SK-N-SH (cell line): ENCODE results near the gene DCP1B. TPM values are rescaled to one million over a fixed set of nuclear protein-coding genes. Genes with fewer than 3 reads are reported as not detected.

Experiments
- CTCF ChIA-PET: fragments of 300-600, 350-600 bp; formaldehyde crosslinking; extraction: SDS; loops from one replicate; lab custom pipeline; 2021; lab: Yijun Ruan, JAX
- POLR2A ChIA-PET: fragments of 350-600 bp; sonication (Branson Sonifier 250); formaldehyde crosslinking; extraction: SDS; loops from one replicate; lab custom pipeline; 2020; ENCODE audit warnings: antibody characterized with exemption, inconsistent platforms; lab: Yijun Ruan, JAX
- DNase-seq: peaks from one replicate; pipeline ENCODE4 v3.0.0; 2012
- H2AFZ ChIP-seq: fragments of 200-600 bp; sonication (generic); 2 replicates; pipeline ENCODE4 v1.8.1; 2016; ENCODE audit warnings: antibody characterized with exemption, mild to moderate bottlenecking, low read depth
- H3F3A ChIP-seq: fragments of 200-600 bp; sonication (generic); replicated peaks from 2 replicates; pipeline ENCODE3; 2016; ENCODE audit warnings: antibody characterized with exemption, mild to moderate bottlenecking; ENCODE audit not compliant: insufficient read depth
- H3K27ac ChIP-seq, 2 experiments: fragments of 200-500 bp in 1 of 2; fragments of 200-600 bp in 1 of 2; sonication (Bioruptor generic) in 1 of 2; sonication (generic), shearing (Covaris generic) in 1 of 2; 2 replicates each; pipeline versions ENCODE4 v1.5.1 to v1.6.1; 2014 to 2016; ENCODE audit warnings: low read depth in 2 of 2, inconsistent platforms in 1 of 2, low read length in 1 of 2, mild to moderate bottlenecking in 1 of 2, mixed read lengths in 1 of 2
- H3K27me3 ChIP-seq: fragments of 200-600 bp; sonication (generic), shearing (Covaris generic); 2 replicates; pipeline ENCODE4 v1.6.1; 2016; ENCODE audit warnings: mixed run types; ENCODE audit not compliant: insufficient read depth
- H3K36me3 ChIP-seq, 2 experiments: fragments of 200-500 bp in 1 of 2; fragments of 200-600 bp in 1 of 2; sonication (Bioruptor generic) in 1 of 2; sonication (generic) in 1 of 2; replicated peaks in 1 of 2; 2 replicates each; pipeline versions ENCODE3 to v1.5.1; 2014 to 2016; ENCODE audit warnings: low read length in 1 of 2, mild to moderate bottlenecking in 1 of 2; ENCODE audit not compliant: insufficient read depth in 2 of 2, control insufficient read depth in 1 of 2
- H3K4me1 ChIP-seq, 2 experiments: fragments of 200-500 bp in 1 of 2; fragments of 200-600 bp in 1 of 2; sonication (Bioruptor generic) in 1 of 2; sonication (generic), shearing (Covaris generic) in 1 of 2; 2 replicates each; pipeline versions ENCODE4 v1.5.1 to v1.6.1; 2014 to 2016; ENCODE audit warnings: low read depth in 1 of 2, low read length in 1 of 2, mixed run types in 1 of 2; ENCODE audit not compliant: insufficient read depth in 2 of 2, control insufficient read depth in 1 of 2
- H3K4me2 ChIP-seq: fragments of 200-600 bp; sonication (generic), shearing (Covaris generic); 2 replicates; pipeline ENCODE4 v1.6.1; 2017; ENCODE audit warnings: mixed run types
- H3K4me3 ChIP-seq, 2 experiments: fragments of 200-500 bp in 1 of 2; fragments of 200-600 bp in 1 of 2; sonication (Bioruptor generic) in 1 of 2; sonication (generic), shearing (Covaris generic) in 1 of 2; 2 replicates each; pipeline versions ENCODE4 v1.5.1 to v1.8.1; 2014 to 2016; ENCODE audit warnings: low read depth in 2 of 2, inconsistent platforms in 1 of 2, low read length in 1 of 2, mild to moderate bottlenecking in 1 of 2, mixed read lengths in 1 of 2, moderate library complexity in 1 of 2
- H3K79me2 ChIP-seq: fragments of 200-600 bp; sonication (generic); 2 replicates; pipeline ENCODE4 v1.8.1; 2017; ENCODE audit warnings: mild to moderate bottlenecking; ENCODE audit not compliant: insufficient read depth
- H3K9ac ChIP-seq: fragments of 200-600 bp; sonication (generic); 2 replicates; pipeline ENCODE4 v1.6.1; 2017; ENCODE audit warnings: mixed run types
- H3K9me2 ChIP-seq: fragments of 200-600 bp; sonication (generic); 2 replicates; pipeline ENCODE4 v1.6.1; 2017; ENCODE audit warnings: mixed run types
- H3K9me3 ChIP-seq: fragments of 200-600 bp; sonication (generic); 2 replicates; pipeline ENCODE4 v1.6.1; 2017; ENCODE audit warnings: mixed run types, mild to moderate bottlenecking, moderate library complexity
- H4K20me1 ChIP-seq: fragments of 200-600 bp; sonication (generic); 2 replicates; pipeline ENCODE4 v1.6.1; 2017; ENCODE audit warnings: mild to moderate bottlenecking, mixed run types; ENCODE audit not compliant: insufficient read depth
- CHD2 ChIP-seq: fragments of 150-350 bp; IDR thresholded peaks from 2 replicates; pipeline ENCODE4 v1.6.1; 2018; ENCODE audit warnings: low read length; ENCODE audit not compliant: partially characterized antibody
- CTCF ChIP-seq: fragments of 200-600 bp; sonication (generic); IDR thresholded peaks from 2 replicates; pipeline ENCODE4 v1.6.1; 2017; ENCODE audit warnings: antibody characterized with exemption, mild to moderate bottlenecking, moderate library complexity
- EP300 ChIP-seq, 2 experiments: IDR thresholded peaks; 2 replicates each; pipeline versions ENCODE4 v1.4.0 to v1.6.1; 2012; ENCODE audit warnings: borderline replicate concordance in 1 of 2, low read depth in 1 of 2, low read length in 1 of 2
- EZH2phosphoT487 ChIP-seq: fragments of 200-600 bp; sonication (generic); IDR thresholded peaks from 2 replicates; pipeline ENCODE4 v1.6.1; 2017; ENCODE audit warnings: low read depth, mixed run types, mild to moderate bottlenecking, antibody characterized with exemption, moderate library complexity, borderline replicate concordance
- FOXM1 ChIP-seq: IDR thresholded peaks from 2 replicates; pipeline ENCODE4 v1.4.0; 2012; ENCODE audit warnings: low read depth, mild to moderate bottlenecking
- GABPA ChIP-seq: IDR thresholded peaks from 2 replicates; pipeline ENCODE4 v1.4.0; 2012; ENCODE audit warnings: low read depth, mild to moderate bottlenecking
- JUND ChIP-seq: IDR thresholded peaks from 2 replicates; pipeline ENCODE4 v1.4.0; 2012
- MEF2A ChIP-seq: IDR thresholded peaks from 2 replicates; pipeline ENCODE4 v1.4.0; 2012; ENCODE audit warnings: low read depth, borderline replicate concordance
- MXI1 ChIP-seq: IDR thresholded peaks from 2 replicates; pipeline ENCODE4 v1.6.1; 2012; ENCODE audit warnings: mild to moderate bottlenecking, low read depth, low read length, improper control_type of control experiment
- NFIC ChIP-seq: IDR thresholded peaks from 2 replicates; pipeline ENCODE4 v1.4.0; 2012; ENCODE audit warnings: borderline replicate concordance
- NRF1 ChIP-seq: IDR thresholded peaks from 2 replicates; pipeline ENCODE4 v1.6.1; 2012; ENCODE audit warnings: low read depth, mild to moderate bottlenecking, low read length
- POLR2AphosphoS5 ChIP-seq: IDR thresholded peaks from 2 replicates; pipeline ENCODE4 v1.6.1; 2012; ENCODE audit warnings: low read depth, low read length
- RAD21 ChIP-seq: IDR thresholded peaks from 2 replicates; pipeline ENCODE4 v1.6.1; 2012; ENCODE audit warnings: mild to moderate bottlenecking, low read length
- RXRA ChIP-seq: IDR thresholded peaks from 2 replicates; pipeline ENCODE4 v1.4.0; 2012; ENCODE audit warnings: low read depth, mild to moderate bottlenecking, borderline replicate concordance
- TCF12 ChIP-seq: IDR thresholded peaks from 2 replicates; pipeline ENCODE4 v1.4.0; 2012
- TEAD4 ChIP-seq: IDR thresholded peaks from 2 replicates; pipeline ENCODE4 v1.4.0; 2012; ENCODE audit warnings: mild to moderate bottlenecking, borderline replicate concordance; ENCODE audit not compliant: insufficient read depth
- USF2 ChIP-seq: fragments of 150-350 bp; IDR thresholded peaks from 2 replicates; pipeline ENCODE4 v1.6.1; 2017; ENCODE audit warnings: antibody characterized with exemption, low read length, low read depth, borderline replicate concordance
- WGBS: methylation state at CpG from one replicate; pipeline ENCODE4 v1.1.6; 2017; ENCODE audit warnings: low lambda C conversion rate; 5-methylcytosine and 5-hydroxymethylcytosine counted together
- polyA plus RNA-seq, 3 experiments: library from polyadenylated mRNA; depleted of rRNA; stranded (reverse); fragments of >200 nt; gene quantifications; 2 replicates each; pipeline ENCODE4 v1.2.3, GENCODE V29; 2012
- TF ChIP-seq, protein P1 (sequence below): IDR thresholded peaks from 2 replicates; pipeline ENCODE4 v1.4.0; 2012; ENCODE audit warnings: low read depth, borderline replicate concordance
- TF ChIP-seq, protein P2 (sequence below): IDR thresholded peaks from 2 replicates; pipeline ENCODE4 v1.6.1; 2012; ENCODE audit warnings: mild to moderate bottlenecking, low read depth, low read length, moderate library complexity
- TF ChIP-seq, protein P3 (sequence below): IDR thresholded peaks from 2 replicates; pipeline ENCODE4; 2012

Gene DCP1B
- polyA plus RNA-seq, 1 of the 3 experiments (the other 2 are of a cell fraction): 18.8 TPM

GRCh38 chr12:2004113-2004929 lies at the start of gene DCP1B (continued):
- TF ChIP-seq MEF2A (no peak), NFIC (no peak), TEAD4 (no peak), TCF12 (no peak), RAD21 (peak; percentile 7; the same call in 1 of the 2 replicates), RXRA (no peak)
- TF ChIP-seq, protein P1, sequence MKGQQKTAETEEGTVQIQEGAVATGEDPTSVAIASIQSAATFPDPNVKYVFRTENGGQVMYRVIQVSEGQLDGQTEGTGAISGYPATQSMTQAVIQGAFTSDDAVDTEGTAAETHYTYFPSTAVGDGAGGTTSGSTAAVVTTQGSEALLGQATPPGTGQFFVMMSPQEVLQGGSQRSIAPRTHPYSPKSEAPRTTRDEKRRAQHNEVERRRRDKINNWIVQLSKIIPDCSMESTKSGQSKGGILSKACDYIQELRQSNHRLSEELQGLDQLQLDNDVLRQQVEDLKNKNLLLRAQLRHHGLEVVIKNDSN: no peak
- TF ChIP-seq, protein P2, sequence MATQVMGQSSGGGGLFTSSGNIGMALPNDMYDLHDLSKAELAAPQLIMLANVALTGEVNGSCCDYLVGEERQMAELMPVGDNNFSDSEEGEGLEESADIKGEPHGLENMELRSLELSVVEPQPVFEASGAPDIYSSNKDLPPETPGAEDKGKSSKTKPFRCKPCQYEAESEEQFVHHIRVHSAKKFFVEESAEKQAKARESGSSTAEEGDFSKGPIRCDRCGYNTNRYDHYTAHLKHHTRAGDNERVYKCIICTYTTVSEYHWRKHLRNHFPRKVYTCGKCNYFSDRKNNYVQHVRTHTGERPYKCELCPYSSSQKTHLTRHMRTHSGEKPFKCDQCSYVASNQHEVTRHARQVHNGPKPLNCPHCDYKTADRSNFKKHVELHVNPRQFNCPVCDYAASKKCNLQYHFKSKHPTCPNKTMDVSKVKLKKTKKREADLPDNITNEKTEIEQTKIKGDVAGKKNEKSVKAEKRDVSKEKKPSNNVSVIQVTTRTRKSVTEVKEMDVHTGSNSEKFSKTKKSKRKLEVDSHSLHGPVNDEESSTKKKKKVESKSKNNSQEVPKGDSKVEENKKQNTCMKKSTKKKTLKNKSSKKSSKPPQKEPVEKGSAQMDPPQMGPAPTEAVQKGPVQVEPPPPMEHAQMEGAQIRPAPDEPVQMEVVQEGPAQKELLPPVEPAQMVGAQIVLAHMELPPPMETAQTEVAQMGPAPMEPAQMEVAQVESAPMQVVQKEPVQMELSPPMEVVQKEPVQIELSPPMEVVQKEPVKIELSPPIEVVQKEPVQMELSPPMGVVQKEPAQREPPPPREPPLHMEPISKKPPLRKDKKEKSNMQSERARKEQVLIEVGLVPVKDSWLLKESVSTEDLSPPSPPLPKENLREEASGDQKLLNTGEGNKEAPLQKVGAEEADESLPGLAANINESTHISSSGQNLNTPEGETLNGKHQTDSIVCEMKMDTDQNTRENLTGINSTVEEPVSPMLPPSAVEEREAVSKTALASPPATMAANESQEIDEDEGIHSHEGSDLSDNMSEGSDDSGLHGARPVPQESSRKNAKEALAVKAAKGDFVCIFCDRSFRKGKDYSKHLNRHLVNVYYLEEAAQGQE: 0 out of 2 replicates have a peak, but pooled peaks have one; percentile 3

DNA sequence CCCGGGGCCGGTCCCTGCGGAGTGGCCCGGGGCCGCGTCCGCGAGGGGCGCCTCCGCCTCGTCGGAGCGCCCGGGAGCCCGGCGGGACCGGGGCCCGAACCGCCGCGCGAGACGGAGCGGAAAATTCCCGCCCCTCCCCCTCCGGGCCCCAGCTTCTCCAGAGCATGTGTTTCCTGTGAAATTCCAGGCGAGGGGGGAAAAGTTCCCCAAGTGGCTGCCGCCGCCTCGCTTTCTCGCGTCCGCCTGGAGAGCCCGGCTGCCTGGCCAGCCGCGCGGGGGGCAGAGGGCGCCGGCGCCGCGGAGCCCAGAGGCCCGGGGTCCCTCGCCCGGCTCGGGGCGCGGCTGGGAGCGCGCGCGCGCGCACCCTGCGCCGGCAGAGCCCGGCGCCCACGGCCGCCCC lies 49.4 kb upstream of the DCP1B start:
- Histone ChIP-seq H3K4me2 (peak overlapping the region; percentile 94), H3K27me3 (no peaks in the 10 kb centered on the region; the same call in 1 of the 2 replicates), H3K4me1 (peaks cover 0 to 37% of the 10 kb centered on the region in 2 experiments; a peak in 1 of 4 replicates), H3K36me3 (no peaks in the 10 kb centered on the region), H2AFZ (peak overlapping the region; percentile 83; the same call in 1 of the 2 replicates), H3K79me2 (0 out of 2 replicates have a peak, but pooled peaks cover 6% of the 10 kb centered on the region), H3K4me3 (peak overlapping the region; percentile 82 to 93), H3K27ac (peak overlapping the region in 1 of 2 experiments; percentile 86; a peak in 2 of 4 replicates), H3K9me3 (no peaks in the 10 kb centered on the region), H3K9ac (peak overlapping the region; percentile 69; the same call in 1 of the 2 replicates), H3K9me2 (no peaks in the 10 kb centered on the region), H3F3A (no peaks in the 10 kb centered on the region), H4K20me1 (no peaks in the 10 kb centered on the region)
- WGBS: 0% methylated on average over 1 of the region's 60 CpGs
- TF ChIP-seq MEF2A (no peak), TEAD4 (no peak), EP300 (IDR thresholded peaks at IDR 0.05; ENCODE audit: borderline replicate concordance in 1 of 2, low read depth in 1 of 2, low read length in 1 of 2) (no peak), NRF1 (no peak), TCF12 (no peak), GABPA (no peak), CHD2 (no peak), JUND (no peak), MXI1 (no peak), CTCF (no peak), POLR2AphosphoS5 (no peak), FOXM1 (no peak), NFIC (no peak), USF2 (no peak), EZH2phosphoT487 (no peak)
- TF ChIP-seq, protein P3, sequence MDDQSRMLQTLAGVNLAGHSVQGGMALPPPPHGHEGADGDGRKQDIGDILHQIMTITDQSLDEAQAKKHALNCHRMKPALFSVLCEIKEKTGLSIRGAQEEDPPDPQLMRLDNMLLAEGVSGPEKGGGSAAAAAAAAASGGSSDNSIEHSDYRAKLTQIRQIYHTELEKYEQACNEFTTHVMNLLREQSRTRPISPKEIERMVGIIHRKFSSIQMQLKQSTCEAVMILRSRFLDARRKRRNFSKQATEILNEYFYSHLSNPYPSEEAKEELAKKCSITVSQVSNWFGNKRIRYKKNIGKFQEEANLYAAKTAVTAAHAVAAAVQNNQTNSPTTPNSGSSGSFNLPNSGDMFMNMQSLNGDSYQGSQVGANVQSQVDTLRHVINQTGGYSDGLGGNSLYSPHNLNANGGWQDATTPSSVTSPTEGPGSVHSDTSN: no peak
- TF ChIP-seq, protein P1: no peak
- peak; percentile 81 for DNase-seq
- POLR2A ChIA-PET: interaction anchor here (1.8 kb wide), 1 partner anchor 50 kb away, joined by 6 read pairs; the partner anchor contains the start of gene DCP1B
- CTCF ChIA-PET: interaction anchor here (1.3 to 8.4 kb wide), 4 partner anchors 11 to 530 kb away, joined by 3 to 150 read pairs (median 5); no protein-coding TSS in a partner anchor
